ENCODE results near the gene CCDC152. TPM values are rescaled to one million over a fixed set of nuclear protein-coding genes. Genes with fewer than 3 reads are reported as not detected.
"Not testable (repeated sequence)": the region's sequence is repeated elsewhere in the genome, so short reads cannot be mapped to it uniquely, and the experiment has no call there.

The CCDC152 gene
- total RNA-seq, 6 donors from 2014 or later, result 0.11 to 8.4 (median 0.58) TPM

- DNase-seq, result no peak
- Histone ChIP-seq H3K9me3 (no peaks in the 10 kb centered on the region), H3K4me1 (peaks cover 7 to 18% (median 14%) of the 10 kb centered on the region in 4 donors), H3K36me3 (no peaks in the 10 kb centered on the region), H3K27ac (peak overlapping the region in 2 of 4 donors; percentile 3 to 5), H3K4me3 (no peak overlapping the region), H3K27me3 (no peaks in the 10 kb centered on the region)
- TF ChIP-seq POLR2A (IDR thresholded peaks at IDR 0.05) (no peak), EP300 (IDR thresholded peaks at IDR 0.05) (no peak), CTCF (IDR thresholded peaks at IDR 0.05) (no peak), POLR2AphosphoS5 (IDR thresholded peaks at IDR 0.05) (no peak)
- WGBS, 2 donors, result 84% methylated on average over 3 of the region's 3 CpGs
- ATAC-seq (ENCODE audit: low FRiP score in 2 of 2), result no peak
These were observed 87.2 kb downstream of the CCDC152 start for GRCh38 chr5:42843675-42844292.

GRCh38 chr5:42844408-42844807 is 87.8 kb downstream of the CCDC152 start:
- H3K27me3 ChIP-seq; ATAC-seq (ENCODE audit: low FRiP score in 2 of 2); H3K9me3 ChIP-seq; H3K4me3 ChIP-seq; H3K36me3 ChIP-seq; DNase-seq; H3K27ac ChIP-seq: not testable (repeated sequence)
- peaks cover 7 to 15% (median 11%) of the 10 kb centered on the region in 4 donors for H3K4me1 ChIP-seq
- 94 to 95% methylated on average over 4 of the region's 4 CpGs for WGBS, 2 donors

- Histone ChIP-seq H3K36me3 (no peaks in the 10 kb centered on the region), H3K27me3 (no peaks in the 10 kb centered on the region), H3K4me3 (no peak overlapping the region), H3K27ac (no peak overlapping the region), H3K4me1 (no peaks in the 10 kb centered on the region), H3K9me3 (no peaks in the 10 kb centered on the region)
- DNase-seq (no peak), ATAC-seq (ENCODE audit: low FRiP score in 2 of 2) (no peak)
- TF ChIP-seq POLR2AphosphoS5 (IDR thresholded peaks at IDR 0.05), result no peak
- TF ChIP-seq CTCF (IDR thresholded peaks at IDR 0.05), result no peak
- no peak for TF ChIP-seq POLR2A (IDR thresholded peaks at IDR 0.05)
- TF ChIP-seq EP300 (IDR thresholded peaks at IDR 0.05), result no peak
- WGBS, 2 donors, result 92 to 97% methylated on average over 2 of the region's 2 CpGs
These were observed 91.9 kb downstream of the CCDC152 start for GRCh38 chr5:42848545-42848944.

- ATAC-seq (ENCODE audit: low FRiP score in 2 of 2) (no peak), DNase-seq (no peak)
- WGBS, 2 donors, result 85 to 89% methylated on average over 6 of the region's 6 CpGs
- Histone ChIP-seq H3K4me1 (no peaks in the 10 kb centered on the region), H3K27me3 (no peaks in the 10 kb centered on the region), H3K4me3 (no peak overlapping the region), H3K36me3 (no peaks in the 10 kb centered on the region), H3K27ac (no peak overlapping the region), H3K9me3 (no peaks in the 10 kb centered on the region)
- no peak for TF ChIP-seq CTCF (IDR thresholded peaks at IDR 0.05)
These were observed 94.9 kb downstream of the CCDC152 start for GRCh38 chr5:42851481-42851880.

Other genes starting within 250 kb of the CCDC152 start
- 100 to 1,000 TPM; 222 to 828 (median 490) TPM for gene SELENOP, start 55.1 kb downstream of the CCDC152 start, total RNA-seq